Mesenchymal stem cell (in vitro differentiated cells and primary cell): ENCODE data around the gene S100A4.
A peak's percentile ranks its signal among the peaks of the same experiment; 100 is the strongest.

Experiments
- DNase-seq: peaks from one replicate; pipeline ENCODE4 v3.0.0-alpha.2; 2013
- H2AFZ ChIP-seq: one replicate; pipeline ENCODE4 v1.6.1; 2013; ENCODE audit warnings: low read depth, mild to moderate bottlenecking, control low read depth, inconsistent platforms, low read length, moderate library complexity
- H2AK5ac ChIP-seq: 2 replicates; pipeline ENCODE4 v1.6.1; 2013; ENCODE audit warnings: low read length, moderate library complexity, mild to moderate bottlenecking, inconsistent platforms; ENCODE audit not compliant: severe bottlenecking
- H2BK120ac ChIP-seq: one replicate; pipeline ENCODE4 v1.6.1; 2013; ENCODE audit warnings: low read depth, mild to moderate bottlenecking, inconsistent platforms, low read length, moderate library complexity
- H2BK12ac ChIP-seq, 2 experiments: one replicate each; pipeline ENCODE4 v1.6.1; 2013; ENCODE audit warnings: inconsistent platforms in 2 of 2, low read length in 2 of 2, mild to moderate bottlenecking in 2 of 2, moderate library complexity in 2 of 2, control low read depth in 1 of 2
- H2BK15ac ChIP-seq: one replicate; pipeline ENCODE4 v1.6.1; 2013; ENCODE audit warnings: mild to moderate bottlenecking, low read depth, inconsistent platforms; ENCODE audit not compliant: poor library complexity, severe bottlenecking
- H2BK5ac ChIP-seq: 2 replicates; pipeline ENCODE4 v1.6.1; 2013; ENCODE audit warnings: low read depth, mild to moderate bottlenecking, low read length, control low read depth, inconsistent platforms; ENCODE audit not compliant: poor library complexity, severe bottlenecking
- H3K14ac ChIP-seq, 2 experiments: one replicate each; pipeline ENCODE4 v1.6.1; 2013; ENCODE audit warnings: inconsistent platforms in 2 of 2, low read length in 2 of 2, control low read depth in 1 of 2, mild to moderate bottlenecking in 1 of 2, moderate library complexity in 1 of 2
- H3K18ac ChIP-seq, 2 experiments: one replicate each; pipeline ENCODE4 v1.6.1; 2013; ENCODE audit warnings: inconsistent platforms in 2 of 2, low read length in 2 of 2, control low read depth in 1 of 2, low read depth in 1 of 2, mild to moderate bottlenecking in 1 of 2
- H3K23ac ChIP-seq, 2 experiments: one replicate each; pipeline ENCODE4 v1.6.1; 2013; ENCODE audit warnings: inconsistent platforms in 2 of 2, low read length in 2 of 2, mild to moderate bottlenecking in 2 of 2, moderate library complexity in 2 of 2, control low read depth in 1 of 2
- H3K27ac ChIP-seq: 2 replicates; pipeline ENCODE4 v1.5.1; 2013; ENCODE audit warnings: mild to moderate bottlenecking, moderate library complexity, low read length, control low read depth, inconsistent platforms; ENCODE audit not compliant: poor library complexity, severe bottlenecking
- H3K27me3 ChIP-seq, 2 experiments: 2 replicates each; pipeline versions ENCODE4 v1.6.1 to v1.7.0; 2013; ENCODE audit warnings: low read length in 2 of 2, mild to moderate bottlenecking in 2 of 2, moderate library complexity in 2 of 2, control low read depth in 1 of 2, inconsistent platforms in 1 of 2; ENCODE audit not compliant: control insufficient read depth in 1 of 2, insufficient read depth in 1 of 2
- H3K36me3 ChIP-seq, 2 experiments: 2 replicates each; pipeline versions ENCODE4 v1.6.1 to v1.7.0; 2013; ENCODE audit warnings: low read length in 2 of 2, control low read depth in 1 of 2, inconsistent platforms in 1 of 2, low read depth in 1 of 2, mild to moderate bottlenecking in 1 of 2; ENCODE audit not compliant: insufficient read depth in 2 of 2, control insufficient read depth in 1 of 2
- H3K4ac ChIP-seq, 2 experiments: one replicate each; pipeline ENCODE4 v1.6.1; 2013; ENCODE audit warnings: inconsistent platforms in 2 of 2, low read length in 2 of 2, mild to moderate bottlenecking in 2 of 2, moderate library complexity in 2 of 2, control low read depth in 1 of 2, low read depth in 1 of 2
- H3K4me1 ChIP-seq: 2 replicates; pipeline ENCODE4 v1.6.1; 2013; ENCODE audit warnings: low read depth, low read length, control low read depth; ENCODE audit not compliant: control insufficient read depth, insufficient read depth
- H3K4me2 ChIP-seq: 2 replicates; pipeline ENCODE4 v1.6.1; 2013; ENCODE audit warnings: low read length, mild to moderate bottlenecking, inconsistent platforms; ENCODE audit not compliant: poor library complexity, severe bottlenecking
- H3K4me3 ChIP-seq, 2 experiments: 2 replicates each; pipeline versions ENCODE4 v1.5.1 to v1.7.0; 2013; ENCODE audit warnings: low read length in 2 of 2, mild to moderate bottlenecking in 2 of 2, control low read depth in 1 of 2, low read depth in 1 of 2; ENCODE audit not compliant: insufficient read depth in 1 of 2
- H3K79me1 ChIP-seq: replicated peaks from 2 replicates; pipeline ENCODE4 v1.6.1; 2013; ENCODE audit warnings: mild to moderate bottlenecking, control low read depth, low read length, inconsistent platforms; ENCODE audit not compliant: poor library complexity, severe bottlenecking
- H3K9ac ChIP-seq: 2 replicates; pipeline ENCODE4 v1.7.0; 2013; ENCODE audit warnings: mild to moderate bottlenecking, low read length, moderate library complexity
- H3K9me3 ChIP-seq: 2 replicates; pipeline ENCODE4 v1.7.0; 2013; ENCODE audit warnings: mild to moderate bottlenecking, low read length; ENCODE audit not compliant: control insufficient read depth
- H4K8ac ChIP-seq: one replicate; pipeline ENCODE4 v1.6.1; 2013; ENCODE audit warnings: inconsistent platforms, mild to moderate bottlenecking, low read length, moderate library complexity
- H4K91ac ChIP-seq: one replicate; pipeline ENCODE4 v1.6.1; 2013; ENCODE audit warnings: mild to moderate bottlenecking, low read length, inconsistent platforms
- whole genome bisulfite sequencing: methylation state at CpG from one replicate; pipeline ENCODE4 v1.1.7; 2013; ENCODE audit warnings: mixed read lengths; 5-methylcytosine and 5-hydroxymethylcytosine counted together

S100A4 gene

GRCh38 chr1:153569465-153569864 lies 23.9 kb upstream of the S100A4 start:
- Histone ChIP-seq H3K23ac (no peak overlapping the region), H3K4ac (no peak overlapping the region), H3K9me3 (no peaks in the 10 kb centered on the region), H3K9ac (no peak overlapping the region), H3K18ac (no peak overlapping the region), H3K4me3 (no peak overlapping the region), H3K36me3 (no peaks in the 10 kb centered on the region), H3K4me1 (peaks cover 33% of the 10 kb centered on the region), H2BK15ac (no peak overlapping the region), H3K79me1 (peaks cover under 1% of the 10 kb centered on the region), H2BK12ac (peak overlapping the region in 1 of 2 experiments; percentile 23), H2AFZ (no peak overlapping the region), H2BK5ac (no peak overlapping the region), H4K8ac (no peak overlapping the region), H2BK120ac (no peak overlapping the region), H3K14ac (no peak overlapping the region), H2AK5ac (peak overlapping the region; percentile 11), H4K91ac (no peak overlapping the region), H3K27me3 (no peaks in the 10 kb centered on the region), H3K27ac (no peak overlapping the region), H3K4me2 (no peak overlapping the region)
- DNase-seq = no peak
- WGBS = 98% methylated on average over 8 of the region's 8 CpGs

- peak overlapping the region in 1 of 2 experiments; percentile 71 for H3K4me3 ChIP-seq
- WGBS = 21% methylated on average over 24 of the region's 25 CpGs
- H2AFZ ChIP-seq = peak overlapping the region; percentile 30
Measured at GRCh38 chr1:153568367-153569099, 22.9 kb upstream of the S100A4 start.

GRCh38 chr1:153567621-153568366 lies 22.2 kb upstream of the S100A4 start:
- peak; percentile 62 for DNase-seq

More at GRCh38 chr1:153568367-153569099, 22.9 kb upstream of the S100A4 start:
- H2BK120ac ChIP-seq = peak overlapping the region; percentile 36
- H3K4me2 ChIP-seq = peak overlapping the region; percentile 2
- H4K91ac ChIP-seq = peak overlapping the region; percentile 94
- H2BK12ac ChIP-seq = peak overlapping the region; percentile 97
- peak overlapping the region; percentile 98 for H3K27ac ChIP-seq
- no peaks in the 10 kb centered on the region for H3K9me3 ChIP-seq
- peaks cover 9% of the 10 kb centered on the region for H3K79me1 ChIP-seq
- no peaks in the 10 kb centered on the region for H3K27me3 ChIP-seq
- peak overlapping the region; percentile 92 for H4K8ac ChIP-seq
- H2BK15ac ChIP-seq = peak overlapping the region; percentile 85
- H2AK5ac ChIP-seq = peak overlapping the region; percentile 95
- H3K4me1 ChIP-seq = peaks cover 43% of the 10 kb centered on the region
- no peak overlapping the region for H3K23ac ChIP-seq
- peak overlapping the region; percentile 86 to 95 for H3K4ac ChIP-seq
- peak overlapping the region; percentile 79 to 96 for H3K18ac ChIP-seq
- H3K36me3 ChIP-seq = no peaks in the 10 kb centered on the region
- no peak overlapping the region for H3K14ac ChIP-seq
- peak overlapping the region; percentile 89 for H3K9ac ChIP-seq
- peak; percentile 89 for DNase-seq
- peak overlapping the region; percentile 93 for H2BK5ac ChIP-seq

More at GRCh38 chr1:153567621-153568366, 22.2 kb upstream of the S100A4 start:
- Histone ChIP-seq H2AK5ac (peak overlapping the region; percentile 95), H3K18ac (peak overlapping the region; percentile 79 to 96), H3K23ac (no peak overlapping the region), H2BK5ac (peak overlapping the region; percentile 93), H3K14ac (peak overlapping the region in 1 of 2 experiments; percentile 88), H3K27ac (peak overlapping the region; percentile 98), H3K9me3 (no peaks in the 10 kb centered on the region), H3K4ac (peak overlapping the region; percentile 86 to 95), H2BK12ac (peak overlapping the region; percentile 97), H3K36me3 (no peaks in the 10 kb centered on the region), H3K4me1 (peaks cover 45% of the 10 kb centered on the region), H2BK120ac (peak overlapping the region; percentile 36), H3K9ac (peak overlapping the region; percentile 89), H2BK15ac (peak overlapping the region; percentile 85), H3K4me3 (peak overlapping the region in 1 of 2 experiments; percentile 71), H4K91ac (peak overlapping the region; percentile 94), H3K79me1 (peaks cover 11% of the 10 kb centered on the region), H2AFZ (peak overlapping the region; percentile 30), H4K8ac (peak overlapping the region; percentile 92), H3K4me2 (peak overlapping the region; percentile 2), H3K27me3 (no peaks in the 10 kb centered on the region)
- 57% methylated on average over 22 of the region's 22 CpGs for WGBS
